Thoracic aorta endothelial cell (primary cell): ENCODE data around the gene GIMD1. TPM values are rescaled to one million over a fixed set of nuclear protein-coding genes. Genes with fewer than 3 reads are reported as not detected.

Source experiments
- total RNA-seq: library from RNA; depleted of rRNA; stranded (reverse); fragments of >200 nt; gene quantifications from 2 replicates; pipeline ENCODE4 v1.2.3, GENCODE V29; 2012

The GIMD1 gene
- total RNA-seq: not detected in 2 replicates

DNA sequence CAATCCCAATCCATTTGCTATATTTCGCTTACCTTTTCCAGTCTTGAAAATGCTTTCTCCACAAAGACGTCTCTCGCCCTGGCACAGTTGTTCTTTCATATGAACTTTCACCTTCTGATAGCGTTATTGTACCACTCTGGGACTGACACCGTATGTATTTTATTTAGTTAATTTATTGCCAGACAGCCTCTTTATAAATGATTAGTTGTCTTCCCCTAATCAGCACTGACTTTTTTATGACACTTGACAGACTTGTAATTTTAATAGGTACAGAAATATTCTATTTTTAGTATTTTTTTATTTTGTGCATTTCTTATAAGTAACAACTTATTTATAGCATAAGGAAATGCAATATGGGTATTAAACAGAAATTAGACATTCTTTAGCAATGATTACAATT is at the start of gene GIMD1:
Gene GIMD1 (minus strand): TSS at position 101 of the 400 bp plus-strand sequence. CDS start 1,343 bp downstream, outside the sequence.

GRCh38 chr4:106315968-106316772 is 52.4 kb downstream of the GIMD1 start, which contains the start of the genes AIMP1 and TBCK:
AIMP1 (plus strand) TSS chr4:106316550; CDS start chr4:106325010, 8,460 bp downstream.
TBCK (minus strand) TSS chr4:106316209; CDS start chr4:106308960, 7,249 bp downstream.

Other genes starting within 250 kb of the GIMD1 start
- 43.4 and 45.1 TPM in 2 replicates for gene TBCK, start 52.6 kb downstream of the GIMD1 start, total RNA-seq
- gene AIMP1, start 52.2 kb downstream of the GIMD1 start, total RNA-seq: 39.2 and 42.0 TPM in 2 replicates